RWPE2 (cell line): ENCODE data around the gene KLHL13.
A peak's percentile ranks its signal among the peaks of the same experiment; 100 is the strongest.

Experiments
- ATAC-seq: fragments of 200-7000 bp; cut with Tn5 transposase; 3 replicates; pipeline ENCODE4 v1.9.1; 2021; ENCODE audit warnings: low read depth
- DNase-seq: peaks from one replicate; pipeline ENCODE4 v3.0.0-alpha.2; 2020; ENCODE audit warnings: low spot score
- H3K27ac ChIP-seq: fragments of 450-650 bp; 2 replicates; pipeline ENCODE4 v1.5.1; 2017; ENCODE audit warnings: mild to moderate bottlenecking; ENCODE audit not compliant: poor library complexity, severe bottlenecking
- H3K27me3 ChIP-seq: fragments of 250-450 bp; sonication (Bioruptor Pico); 2 replicates; pipeline ENCODE4 v1.5.1; 2021; ENCODE audit warnings: mild to moderate bottlenecking, moderate library complexity; ENCODE audit not compliant: insufficient read depth, poor library complexity, severe bottlenecking
- H3K36me3 ChIP-seq: fragments of 250-450 bp; sonication (Bioruptor Pico); 2 replicates; pipeline ENCODE4 v1.5.1; 2020; ENCODE audit warnings: low read depth, mild to moderate bottlenecking, moderate library complexity
- H3K4me1 ChIP-seq: fragments of 250-450 bp; sonication (Bioruptor Pico); 2 replicates; pipeline ENCODE4 v1.5.1; 2021; ENCODE audit warnings: mild to moderate bottlenecking, moderate library complexity; ENCODE audit not compliant: insufficient read depth, poor library complexity, severe bottlenecking
- H3K4me3 ChIP-seq: fragments of 250-450 bp; sonication (Bioruptor Pico); 2 replicates; pipeline ENCODE4 v1.5.1; 2021; ENCODE audit warnings: mild to moderate bottlenecking, moderate library complexity; ENCODE audit not compliant: severe bottlenecking
- H3K9me3 ChIP-seq: fragments of 250-450 bp; sonication (Bioruptor Pico); 2 replicates; pipeline ENCODE4 v1.5.1; 2021; ENCODE audit warnings: mild to moderate bottlenecking, moderate library complexity; ENCODE audit not compliant: severe bottlenecking
- TF ChIP-seq, protein P1 (sequence below): fragments of 450-650 bp; IDR thresholded peaks from one replicate; pipeline ENCODE4 v1.5.1; 2017; ENCODE audit warnings: mild to moderate bottlenecking, moderate library complexity; ENCODE audit not compliant: poor library complexity, severe bottlenecking

Gene KLHL13

DNA sequence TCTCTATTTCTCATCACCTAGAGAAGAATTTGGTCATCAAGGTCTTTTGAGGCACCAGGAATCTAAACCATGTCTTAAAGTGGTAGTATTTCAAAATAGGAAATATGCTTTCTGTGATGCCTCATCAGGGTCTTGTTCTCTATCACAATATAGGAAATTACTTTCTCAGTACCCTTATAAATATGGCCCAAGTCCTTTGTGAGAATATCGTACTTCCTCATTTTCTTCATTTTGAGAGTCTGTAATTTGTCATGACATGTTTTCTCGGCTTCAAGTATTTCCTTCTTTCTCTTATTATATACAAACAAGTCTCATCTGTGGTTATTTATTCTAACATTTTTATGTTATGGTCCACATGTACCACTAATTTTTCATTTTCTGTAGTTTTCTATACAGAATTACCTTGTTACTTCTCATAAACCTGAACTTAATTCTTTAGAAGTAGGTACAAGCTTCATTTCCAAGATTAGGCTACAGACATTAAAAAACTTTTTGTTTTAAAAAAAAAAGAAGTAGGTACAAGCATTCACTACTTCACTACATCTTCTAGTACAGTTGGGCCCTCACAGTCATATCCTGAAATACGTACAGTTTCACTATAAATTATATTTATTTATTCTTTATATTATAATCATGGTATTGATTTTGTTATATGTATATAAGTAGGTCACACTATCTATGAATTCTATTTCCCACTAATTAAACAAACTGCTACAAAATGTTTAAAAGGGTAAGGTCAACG, 54.4 kb downstream of the KLHL13 start:
- Histone ChIP-seq H3K4me1 (no peaks in the 10 kb centered on the region), H3K9me3 (no peaks in the 10 kb centered on the region), H3K36me3 (no peaks in the 10 kb centered on the region), H3K27me3 (no peaks in the 10 kb centered on the region), H3K27ac (no peak overlapping the region), H3K4me3 (no peak overlapping the region)
- no peak for DNase-seq
- ATAC-seq = no peak
- TF ChIP-seq, protein P1, sequence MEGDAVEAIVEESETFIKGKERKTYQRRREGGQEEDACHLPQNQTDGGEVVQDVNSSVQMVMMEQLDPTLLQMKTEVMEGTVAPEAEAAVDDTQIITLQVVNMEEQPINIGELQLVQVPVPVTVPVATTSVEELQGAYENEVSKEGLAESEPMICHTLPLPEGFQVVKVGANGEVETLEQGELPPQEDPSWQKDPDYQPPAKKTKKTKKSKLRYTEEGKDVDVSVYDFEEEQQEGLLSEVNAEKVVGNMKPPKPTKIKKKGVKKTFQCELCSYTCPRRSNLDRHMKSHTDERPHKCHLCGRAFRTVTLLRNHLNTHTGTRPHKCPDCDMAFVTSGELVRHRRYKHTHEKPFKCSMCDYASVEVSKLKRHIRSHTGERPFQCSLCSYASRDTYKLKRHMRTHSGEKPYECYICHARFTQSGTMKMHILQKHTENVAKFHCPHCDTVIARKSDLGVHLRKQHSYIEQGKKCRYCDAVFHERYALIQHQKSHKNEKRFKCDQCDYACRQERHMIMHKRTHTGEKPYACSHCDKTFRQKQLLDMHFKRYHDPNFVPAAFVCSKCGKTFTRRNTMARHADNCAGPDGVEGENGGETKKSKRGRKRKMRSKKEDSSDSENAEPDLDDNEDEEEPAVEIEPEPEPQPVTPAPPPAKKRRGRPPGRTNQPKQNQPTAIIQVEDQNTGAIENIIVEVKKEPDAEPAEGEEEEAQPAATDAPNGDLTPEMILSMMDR = no peak

DNA sequence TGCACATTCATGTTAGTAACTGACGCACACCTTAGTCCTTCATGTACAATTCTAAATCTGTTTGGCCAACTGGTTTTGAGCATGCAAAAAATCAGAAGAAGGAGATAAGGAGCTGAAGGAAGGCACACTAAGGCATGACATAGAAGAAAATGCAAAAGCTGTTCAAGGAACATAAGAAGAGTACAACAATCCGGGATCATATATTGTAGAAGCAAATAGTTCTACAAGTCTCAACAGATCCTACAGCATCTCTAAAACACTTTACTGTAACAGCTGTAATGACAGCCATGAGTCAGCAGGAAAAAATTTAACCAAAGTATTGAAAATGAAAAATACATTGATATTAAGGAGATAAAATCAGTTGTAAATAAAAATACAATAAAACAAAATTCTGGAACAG, 57.7 kb downstream of the KLHL13 start:
- DNase-seq = no peak
- H3K9me3 ChIP-seq = no peaks in the 10 kb centered on the region
- no peaks in the 10 kb centered on the region for H3K27me3 ChIP-seq
- H3K4me1 ChIP-seq = no peaks in the 10 kb centered on the region
- H3K4me3 ChIP-seq = no peak overlapping the region
- H3K27ac ChIP-seq = no peak overlapping the region
- peak; percentile 66; the same call in 2 of the 3 replicates for ATAC-seq
- TF ChIP-seq, protein P1 = no peak
- H3K36me3 ChIP-seq = no peaks in the 10 kb centered on the region

DNA sequence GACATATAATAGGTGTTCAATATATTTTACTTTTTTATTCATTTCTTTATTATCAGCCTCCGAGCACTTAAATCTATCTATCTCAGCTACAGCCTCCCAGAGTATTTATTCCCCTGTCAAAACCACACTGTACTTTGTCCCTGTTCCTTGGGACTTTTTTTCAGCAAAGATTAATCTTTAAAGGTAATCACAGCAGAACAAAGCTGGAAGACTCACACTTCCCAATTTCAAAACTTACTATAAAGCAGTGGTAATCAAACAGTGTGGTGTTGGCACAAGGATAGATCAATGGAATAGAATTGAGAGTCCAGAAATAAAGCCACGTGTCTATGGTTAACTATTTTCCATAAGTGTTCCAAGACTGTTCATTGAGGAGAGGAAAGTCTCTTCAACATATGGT, 59.7 kb downstream of the KLHL13 start:
- no peaks in the 10 kb centered on the region for H3K9me3 ChIP-seq
- H3K4me1 ChIP-seq = no peaks in the 10 kb centered on the region
- TF ChIP-seq, protein P1 = no peak
- H3K27ac ChIP-seq = no peak overlapping the region
- no peak overlapping the region for H3K4me3 ChIP-seq
- DNase-seq (no peak), ATAC-seq (no peak)
- no peaks in the 10 kb centered on the region for H3K36me3 ChIP-seq
- no peaks in the 10 kb centered on the region for H3K27me3 ChIP-seq

DNA sequence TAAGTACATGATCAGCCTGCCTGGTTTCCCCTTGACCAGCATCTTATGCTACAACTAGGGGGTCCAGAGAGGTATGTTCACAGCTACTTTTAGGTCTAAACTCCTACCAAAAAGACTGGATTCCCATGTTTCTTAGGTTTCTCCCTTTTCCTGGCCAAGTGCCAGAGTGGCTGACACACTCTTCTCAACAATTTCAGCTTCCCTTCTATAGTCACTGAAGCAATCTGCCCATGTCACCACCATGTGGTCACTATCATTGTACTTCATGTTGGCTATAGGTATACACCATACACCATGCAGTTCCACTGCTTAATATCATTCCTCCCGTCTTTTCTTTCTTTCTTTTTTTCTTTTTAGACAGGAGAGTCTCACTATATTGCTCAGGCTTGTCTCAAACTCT, 66.9 kb downstream of the KLHL13 start:
- no peak overlapping the region for H3K4me3 ChIP-seq
- H3K36me3 ChIP-seq = no peaks in the 10 kb centered on the region
- DNase-seq = no peak
- H3K9me3 ChIP-seq = no peaks in the 10 kb centered on the region
- H3K27ac ChIP-seq = no peak overlapping the region
- TF ChIP-seq, protein P1 = no peak
- no peaks in the 10 kb centered on the region for H3K4me1 ChIP-seq
- no peak for ATAC-seq
- no peaks in the 10 kb centered on the region for H3K27me3 ChIP-seq

DNA sequence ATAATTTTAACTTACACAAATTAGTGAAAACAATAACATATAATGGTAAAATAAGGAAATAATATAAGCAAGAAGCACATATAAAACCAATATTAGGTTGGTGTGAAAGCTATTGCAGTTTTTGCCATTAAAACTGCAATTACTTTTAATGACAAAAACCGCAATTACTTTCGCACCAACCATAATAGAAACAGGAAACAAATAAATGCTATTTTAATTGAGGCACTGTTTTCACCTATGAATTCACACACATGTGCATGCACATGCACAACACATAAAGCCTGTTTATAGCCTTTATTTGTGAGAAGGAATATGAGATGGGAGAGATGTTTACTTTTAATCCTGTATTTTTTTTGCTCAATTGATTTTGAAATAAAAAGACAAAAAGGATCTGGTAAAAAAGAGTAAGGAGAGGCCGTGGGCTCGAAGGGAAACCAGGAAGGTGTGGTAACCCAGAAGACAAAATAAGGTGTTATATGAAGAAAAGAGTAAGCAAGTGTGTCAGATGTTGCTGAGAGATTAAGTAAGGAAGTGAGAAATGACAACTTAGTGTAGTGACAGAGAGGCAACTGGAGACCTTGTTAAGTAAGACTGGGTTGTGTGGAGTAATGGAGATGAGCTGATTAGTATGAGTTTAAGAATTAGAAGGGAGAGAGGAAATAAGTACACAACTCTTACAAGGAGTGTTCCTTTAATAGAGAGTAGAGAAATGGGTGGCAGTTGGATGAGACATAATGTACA, 69.0 kb downstream of the KLHL13 start:
- H3K4me1 ChIP-seq = no peaks in the 10 kb centered on the region
- TF ChIP-seq, protein P1 = no peak
- H3K27ac ChIP-seq = no peak overlapping the region
- no peak overlapping the region for H3K4me3 ChIP-seq
- no peaks in the 10 kb centered on the region for H3K27me3 ChIP-seq
- ATAC-seq (no peak), DNase-seq (no peak)
- no peaks in the 10 kb centered on the region for H3K9me3 ChIP-seq
- H3K36me3 ChIP-seq = no peaks in the 10 kb centered on the region
